Activated CD4-positive, alpha-beta T cell treated with anti-CD3 and anti-CD28 coated beads, Interleukin-10, Interleukin-2, amounts not matched to agents 100 ng/mL and 50 ng/mL, durations not matched to agents 16 hours and 8 hours (primary cell): ENCODE data around the gene DHX29.

ENCODE experiments used
- DNase-seq: peaks from one replicate; pipeline ENCODE4 v3.0.0-alpha.2; 2020

DHX29 gene

DNA sequence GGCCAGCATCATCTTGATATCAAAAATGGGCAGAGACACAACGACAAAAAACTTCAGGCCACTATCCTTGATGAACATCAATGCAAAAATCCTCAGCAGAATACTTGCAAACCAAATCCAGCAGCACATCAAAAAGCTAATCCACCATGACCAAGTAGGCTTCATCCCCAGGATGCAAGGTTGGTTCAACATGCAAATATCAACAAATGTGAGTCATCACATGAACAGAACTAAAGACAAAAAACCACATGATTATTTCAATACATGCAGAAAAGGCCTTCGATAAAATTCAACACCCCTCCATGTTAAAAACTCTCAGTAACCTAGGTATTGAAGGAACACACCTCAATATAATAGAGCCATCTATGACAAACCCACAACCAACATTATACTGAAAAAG is 8.8 kb upstream of the DHX29 start:
- DNase-seq = no peak

DNA sequence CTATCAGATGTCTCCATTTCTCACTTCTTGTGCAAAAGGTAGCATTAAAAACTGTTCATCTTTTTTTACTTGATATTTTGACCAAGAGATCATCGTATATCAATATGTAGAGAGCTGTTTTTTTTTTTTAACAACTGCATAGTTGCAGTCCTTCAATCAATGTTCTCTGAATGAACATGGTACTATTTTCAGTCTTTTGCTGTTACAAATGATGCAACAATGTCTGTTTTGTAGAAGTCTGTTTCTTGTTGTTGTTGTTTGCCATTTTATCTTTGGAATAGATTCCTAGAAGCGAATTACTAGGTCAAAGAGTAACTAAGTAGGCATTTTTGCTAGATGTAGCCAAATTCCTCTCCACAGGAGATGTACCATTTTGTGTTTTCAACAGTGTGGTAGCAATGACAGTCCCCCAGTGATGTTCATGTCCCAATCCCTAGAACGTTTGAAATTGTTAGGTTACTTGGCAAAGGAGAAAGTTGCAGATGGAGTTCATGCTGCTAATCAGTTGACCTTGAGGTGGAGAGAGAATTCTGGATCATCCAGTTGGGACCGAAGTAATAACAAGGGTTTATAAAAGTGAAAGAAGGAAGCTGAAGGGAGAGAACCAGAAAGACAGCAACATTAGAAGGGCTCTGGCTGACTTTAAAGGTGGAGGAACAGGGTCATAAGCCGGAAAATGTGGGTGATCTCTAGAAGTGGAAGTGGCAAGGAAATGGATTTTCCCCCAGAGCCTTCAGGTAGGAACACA is 6.5 kb upstream of the DHX29 start:
- DNase-seq = no peak

DNA sequence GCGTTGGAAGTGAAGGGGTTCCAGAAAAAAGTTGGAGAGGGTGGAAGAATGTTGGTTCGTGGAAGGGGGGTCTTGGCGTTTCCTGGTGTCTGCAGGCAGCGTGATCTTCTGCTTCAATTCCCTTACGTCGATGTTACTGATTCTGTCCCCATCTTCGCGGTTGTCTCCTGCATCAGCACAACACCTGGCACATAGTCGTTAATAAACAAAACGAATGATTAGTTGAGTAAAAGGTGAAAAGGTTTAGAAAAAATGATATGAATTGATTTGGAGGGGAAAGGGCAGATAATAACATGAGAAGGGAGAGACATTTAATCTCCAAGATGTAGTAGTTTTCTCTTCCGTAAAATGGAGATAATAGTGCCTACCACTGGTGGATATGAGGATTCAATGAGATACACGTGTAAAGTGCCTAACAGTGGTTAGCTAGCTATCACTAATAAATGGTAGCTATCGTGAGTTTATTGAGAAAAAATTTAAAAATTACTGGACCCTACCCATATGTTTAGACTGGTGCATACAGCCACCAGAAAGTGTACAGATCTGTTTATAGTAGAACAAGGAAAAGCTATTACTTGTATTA is 851 bp upstream of the DHX29 start:
- DNase-seq = peak; percentile 20

DNA sequence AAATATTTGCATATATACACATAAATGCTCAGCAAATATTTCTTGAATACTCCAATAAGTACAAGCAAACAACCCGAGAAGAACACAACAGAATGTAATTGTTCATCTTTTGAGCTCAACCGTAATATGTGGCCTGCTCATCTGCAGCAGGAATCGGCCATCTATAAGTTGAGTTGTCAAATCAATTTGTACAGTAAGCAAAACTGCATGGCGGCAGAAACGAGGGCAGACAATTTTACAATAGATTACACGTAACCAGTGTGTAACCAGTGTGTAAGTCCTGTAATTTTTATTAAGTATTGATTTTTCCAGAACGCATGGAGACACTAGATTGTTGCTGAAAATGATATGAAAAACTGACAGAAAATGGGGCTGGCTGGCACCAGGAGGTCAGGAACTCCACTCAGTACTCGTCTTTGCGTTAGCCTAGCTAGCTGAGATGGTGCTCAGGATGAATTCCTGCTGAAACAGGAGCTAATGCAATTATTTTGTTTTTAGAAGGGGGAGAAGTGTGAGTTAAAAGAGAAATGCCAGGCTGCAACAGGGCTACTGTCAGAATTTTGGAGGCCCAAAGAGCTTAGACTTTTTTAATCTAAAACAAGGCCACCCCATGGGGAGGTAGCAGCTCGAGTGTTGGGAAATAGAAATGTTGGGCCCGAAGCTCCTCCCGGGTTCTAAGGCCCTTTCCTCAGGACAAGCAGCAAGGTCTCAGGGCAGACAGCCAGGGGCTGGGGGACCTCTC is 682 bp downstream of the DHX29 start:
- DNase-seq = no peak

DNA sequence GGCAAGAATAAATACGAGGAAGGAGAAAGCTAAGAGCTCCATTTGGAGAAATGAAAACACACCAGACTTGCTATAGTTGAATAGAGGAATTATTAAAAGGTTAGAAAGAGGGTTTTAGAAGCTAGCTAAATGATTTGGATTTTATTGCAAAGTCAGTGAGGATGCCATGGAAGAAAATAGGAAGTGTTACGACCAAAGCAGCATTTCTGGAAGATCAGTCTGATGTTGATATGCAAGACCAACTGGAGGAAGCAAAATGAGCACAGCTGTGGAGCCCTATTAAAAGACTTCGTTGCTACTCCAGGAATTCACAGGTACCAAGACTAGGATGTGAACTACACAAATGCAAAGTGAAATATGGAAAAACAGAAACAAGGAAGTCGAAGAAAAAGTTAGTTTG is 2.1 kb downstream of the DHX29 start:
- DNase-seq = no peak

DNA sequence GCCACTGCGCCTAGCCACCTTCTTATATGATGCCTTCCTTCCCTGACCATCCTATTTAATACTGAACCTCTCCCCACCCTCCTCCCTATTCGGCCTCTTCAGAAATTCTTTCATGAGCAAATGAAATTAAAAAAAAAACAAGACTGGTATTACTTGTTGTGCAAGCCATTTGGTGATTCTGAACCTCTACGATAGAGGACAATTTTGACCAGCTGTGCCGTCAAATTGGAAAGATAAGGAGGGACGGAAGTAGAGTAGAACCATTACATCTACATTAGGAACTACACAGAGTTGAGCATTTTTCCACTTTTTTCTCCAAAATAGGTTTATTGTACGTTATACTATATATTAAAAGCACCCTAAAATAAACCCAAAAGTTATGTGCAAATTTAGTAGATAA is 2.9 kb downstream of the DHX29 start:
- DNase-seq = no peak

DNA sequence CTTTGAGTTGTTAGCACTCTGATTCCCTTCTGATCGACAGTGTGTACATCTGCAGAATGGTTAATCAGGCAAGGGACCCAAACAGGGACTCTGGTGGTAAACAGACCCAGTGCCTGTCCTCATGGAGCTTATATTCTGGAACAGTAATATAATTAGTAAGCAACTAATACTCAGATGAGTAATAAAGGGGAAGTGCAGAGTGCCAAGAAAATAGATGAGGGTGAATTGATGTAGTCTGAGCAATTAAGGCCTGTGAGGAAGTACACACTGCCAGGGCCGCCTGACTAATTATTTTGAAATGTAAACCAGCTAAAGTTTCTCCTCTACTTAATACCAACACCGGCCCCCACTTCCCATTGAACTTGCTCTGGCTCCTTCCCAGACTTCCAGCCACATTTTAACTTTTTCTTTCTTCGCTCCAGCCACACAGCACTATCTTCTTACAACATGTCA is 4.2 kb downstream of the DHX29 start:
- no peak for DNase-seq

DNA sequence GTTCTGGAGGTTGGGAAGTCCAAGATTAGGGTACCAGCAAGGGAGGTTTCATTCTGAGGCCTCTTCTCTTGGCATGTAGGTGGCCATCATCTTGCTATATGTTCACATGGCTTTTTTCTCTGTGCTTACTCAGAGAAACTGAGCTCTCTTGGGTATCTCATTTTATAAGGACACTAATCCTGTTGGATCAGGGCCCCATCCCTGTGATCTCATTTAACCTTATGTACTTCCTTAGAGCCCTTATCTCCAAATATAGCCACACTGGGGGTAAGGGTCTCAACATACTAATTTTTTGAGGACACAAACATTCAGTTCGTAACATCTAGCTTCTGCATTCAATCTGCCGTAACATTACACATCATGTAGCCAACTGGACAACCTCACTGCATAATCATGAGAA is 6.6 kb downstream of the DHX29 start:
- DNase-seq = no peak

DNA sequence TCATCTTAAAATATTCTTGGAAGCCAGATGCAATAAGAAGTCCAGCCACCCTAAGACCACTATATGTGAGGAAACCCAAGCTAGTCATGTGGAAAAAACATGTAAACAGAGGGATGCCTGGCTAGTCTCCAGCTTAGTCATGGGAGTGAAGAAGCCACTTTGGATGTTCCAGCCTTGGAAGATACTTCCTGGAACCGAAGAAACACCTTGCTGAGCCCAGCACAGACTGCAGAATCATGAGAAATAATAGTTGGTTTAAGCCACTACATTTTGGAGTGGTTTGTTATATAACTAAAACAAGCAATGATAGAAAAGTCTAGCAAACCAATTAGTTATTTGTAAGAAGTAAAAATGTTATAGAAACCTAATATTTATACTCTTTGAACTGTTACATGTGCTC is 12.6 kb downstream of the DHX29 start:
- no peak for DNase-seq

DNA sequence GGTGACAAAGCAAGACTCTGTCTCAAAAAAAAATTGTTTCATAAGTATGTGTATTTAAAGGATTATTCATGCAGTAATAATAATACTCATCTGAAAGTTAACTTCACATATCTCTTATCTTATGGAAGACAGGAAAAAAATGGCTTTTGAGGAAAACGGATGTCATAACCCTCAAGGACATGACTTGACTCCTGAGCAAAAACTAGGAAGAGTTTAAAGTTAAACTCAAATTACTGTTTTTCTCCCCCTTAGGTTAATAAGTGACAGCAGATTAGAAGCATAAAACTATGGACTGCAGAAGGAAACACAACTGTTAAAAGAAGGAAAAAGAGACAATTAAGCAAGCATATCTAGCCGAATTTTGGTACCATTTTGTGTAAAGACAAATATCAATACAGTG is 16.5 kb downstream of the DHX29 start:
- DNase-seq = no peak

DNA sequence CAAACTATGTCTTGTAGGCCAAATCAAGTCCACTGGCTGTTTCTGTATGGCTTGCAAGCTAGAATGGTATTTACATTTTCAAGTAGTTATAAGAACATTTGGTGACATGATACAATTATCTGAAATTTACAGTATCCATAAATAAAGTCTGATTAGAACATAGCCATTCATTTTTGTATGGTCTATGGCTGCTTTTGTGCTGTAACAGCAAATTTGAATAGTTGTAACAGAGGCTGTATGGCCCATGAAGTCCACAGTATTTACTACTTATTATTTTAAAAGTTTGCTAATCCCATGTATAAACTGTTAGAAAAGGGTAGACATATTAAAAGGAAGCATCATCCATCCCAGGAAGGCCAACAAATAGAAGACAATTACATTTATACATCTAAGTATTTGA is 17.7 kb downstream of the DHX29 start:
- DNase-seq = no peak

DNA sequence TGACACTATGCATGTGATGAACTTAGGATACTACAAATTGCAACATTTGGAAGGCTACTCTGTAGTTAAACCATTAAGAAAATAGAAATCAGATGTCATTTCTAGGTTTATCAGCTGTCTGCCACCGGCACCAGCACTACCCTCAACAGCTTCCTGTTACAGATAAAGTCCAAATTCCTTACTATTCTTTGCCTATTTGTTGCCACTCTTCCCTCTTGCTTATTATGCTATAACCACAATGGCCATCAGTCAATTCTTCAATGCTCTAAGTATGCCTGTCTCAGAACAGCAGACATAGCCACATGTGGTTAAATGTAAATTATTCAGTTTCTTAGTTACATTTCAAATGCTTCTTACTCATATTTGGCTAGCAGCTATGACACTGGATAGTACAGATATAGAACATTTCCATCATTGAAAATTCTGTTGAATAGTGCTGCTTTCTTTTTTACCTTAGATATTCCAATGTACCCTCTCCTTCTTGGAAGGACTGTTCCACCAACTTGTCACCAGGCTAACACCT is 21.0 kb downstream of the DHX29 start:
- no peak for DNase-seq

DNA sequence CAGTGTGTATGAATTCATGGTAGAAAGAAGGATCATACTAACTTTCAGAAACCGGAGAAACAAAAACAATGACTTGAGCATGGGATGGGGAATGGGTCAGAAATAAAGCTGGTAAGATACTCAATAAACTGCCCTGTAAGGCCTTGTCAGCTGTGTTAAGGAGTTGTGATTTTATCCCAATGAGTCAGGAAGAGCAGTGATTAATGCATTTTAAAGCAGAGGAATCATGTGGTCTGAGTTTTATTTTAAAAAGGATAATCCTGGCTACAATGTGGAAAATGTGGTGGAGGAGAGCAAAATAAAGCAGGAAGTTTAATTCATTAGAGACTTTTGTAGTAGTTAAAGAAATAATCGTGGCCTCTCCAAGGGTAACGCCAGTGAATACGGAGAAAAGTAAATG is 28.7 kb downstream of the DHX29 start:
- no peak for DNase-seq

DNA sequence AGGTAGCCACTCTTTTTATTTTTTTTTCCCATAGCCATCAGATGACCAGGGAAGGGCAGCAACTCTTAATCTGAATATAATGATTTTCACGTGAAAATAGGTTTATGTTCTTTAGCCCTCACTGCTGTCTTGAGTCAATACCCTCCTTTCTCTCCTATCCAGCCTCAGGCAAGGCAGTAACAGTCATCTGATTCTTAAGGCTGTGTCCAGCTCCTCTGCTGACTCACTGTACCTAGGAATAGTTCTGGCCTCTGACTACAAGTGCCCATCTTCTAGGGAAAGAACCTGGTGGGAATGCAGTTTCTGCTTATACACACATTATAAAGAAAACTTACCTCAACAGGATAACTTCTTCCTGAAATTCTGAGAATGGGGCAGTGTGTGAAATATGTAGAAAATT is 30.7 kb downstream of the DHX29 start:
- DNase-seq = no peak

DNA sequence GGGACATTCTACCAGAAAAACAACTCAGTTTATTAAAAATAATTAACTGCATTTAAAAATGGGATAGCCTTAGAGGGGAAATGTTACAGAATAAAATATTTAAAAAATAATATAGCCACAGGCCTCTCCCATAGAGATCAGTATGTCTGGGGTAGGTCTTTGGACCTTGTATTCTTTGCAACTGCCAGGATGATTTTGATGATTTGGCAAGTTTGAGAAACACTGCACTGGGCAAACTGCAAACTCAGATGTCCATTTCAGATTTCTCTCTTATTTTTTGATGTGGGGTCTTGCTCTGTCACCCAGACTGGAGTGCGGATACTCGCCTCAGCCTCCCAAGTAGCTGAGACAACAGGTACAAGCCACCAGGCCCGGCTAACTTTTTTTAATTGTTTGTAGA is 49.2 kb downstream of the DHX29 start:
- no peak for DNase-seq

DNA sequence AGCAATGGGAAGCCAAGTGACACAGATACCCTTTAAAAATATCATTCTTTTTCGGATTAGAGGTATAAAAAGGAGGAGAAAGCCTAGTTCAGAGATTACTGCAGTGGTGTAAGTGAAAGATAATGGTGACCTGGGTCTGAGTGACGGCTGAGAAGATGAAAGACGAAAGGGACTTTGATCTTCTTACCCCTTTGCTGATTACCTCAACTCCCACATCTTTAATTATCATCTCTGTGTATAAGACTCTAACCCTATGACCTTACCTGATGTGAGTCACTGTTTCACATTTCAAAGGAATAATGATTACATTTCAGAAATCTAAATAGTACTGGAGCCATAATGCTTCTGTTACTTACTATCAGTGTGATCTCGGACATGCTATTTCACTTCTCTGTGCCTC is 52.7 kb downstream of the DHX29 start:
- DNase-seq = no peak

DNA sequence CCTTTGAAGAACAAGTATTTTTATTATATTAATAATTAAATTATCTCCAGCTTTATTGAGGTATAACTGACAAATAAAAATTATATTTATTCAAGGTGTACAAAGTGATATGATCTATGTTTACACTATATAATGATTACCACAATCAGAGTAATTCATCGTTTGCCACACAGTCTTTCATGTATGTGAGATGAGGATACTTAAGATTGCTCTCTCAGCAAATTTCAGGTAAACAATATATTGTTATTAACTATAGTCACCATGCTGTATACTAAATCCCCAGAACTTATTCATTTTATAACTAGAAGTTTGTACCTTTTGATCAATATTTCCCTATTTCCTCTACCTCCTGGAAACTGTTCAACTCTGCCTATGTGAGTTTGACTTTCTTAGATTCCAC is 57.4 kb downstream of the DHX29 start:
- DNase-seq = no peak

DNA sequence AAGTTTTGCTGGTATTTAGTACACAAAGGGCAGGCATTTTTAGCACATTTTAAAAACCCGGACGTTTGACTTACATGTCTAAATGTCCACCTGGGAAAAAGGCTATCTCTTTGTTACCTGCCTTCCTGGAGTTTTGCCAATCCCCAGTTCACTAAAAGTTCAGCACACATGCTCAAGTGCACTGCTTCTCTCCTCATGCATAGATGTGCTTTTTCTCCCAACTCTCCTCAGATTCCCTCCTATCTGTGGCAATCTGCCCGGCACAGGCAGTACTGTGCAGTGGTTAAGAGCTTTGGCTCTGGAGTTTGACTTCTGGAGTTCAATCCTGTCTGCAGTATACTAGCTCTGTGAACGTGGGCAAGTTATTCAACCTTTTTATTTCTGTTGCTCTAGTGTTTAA is 65.7 kb downstream of the DHX29 start:
- DNase-seq = no peak

DNA sequence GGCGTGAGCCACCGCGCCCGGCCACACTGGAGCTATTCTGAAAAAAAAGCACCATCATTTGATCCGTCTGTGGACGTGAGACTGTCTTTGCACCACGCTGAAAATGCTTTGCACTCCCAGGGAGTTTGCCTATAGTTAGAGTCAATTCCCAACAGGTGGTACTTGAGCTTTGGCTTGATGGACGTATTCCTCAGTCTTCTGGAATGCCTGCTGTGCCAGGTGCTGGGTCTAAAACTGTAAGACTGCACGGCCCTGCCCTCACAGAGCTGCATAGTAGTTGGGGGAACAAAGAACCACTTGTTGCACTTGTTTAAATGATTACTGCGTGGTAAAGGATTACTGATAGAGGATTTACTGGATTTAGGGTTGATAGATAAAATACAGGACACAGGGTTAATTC is 70.7 kb downstream of the DHX29 start:
- no peak for DNase-seq

DNA sequence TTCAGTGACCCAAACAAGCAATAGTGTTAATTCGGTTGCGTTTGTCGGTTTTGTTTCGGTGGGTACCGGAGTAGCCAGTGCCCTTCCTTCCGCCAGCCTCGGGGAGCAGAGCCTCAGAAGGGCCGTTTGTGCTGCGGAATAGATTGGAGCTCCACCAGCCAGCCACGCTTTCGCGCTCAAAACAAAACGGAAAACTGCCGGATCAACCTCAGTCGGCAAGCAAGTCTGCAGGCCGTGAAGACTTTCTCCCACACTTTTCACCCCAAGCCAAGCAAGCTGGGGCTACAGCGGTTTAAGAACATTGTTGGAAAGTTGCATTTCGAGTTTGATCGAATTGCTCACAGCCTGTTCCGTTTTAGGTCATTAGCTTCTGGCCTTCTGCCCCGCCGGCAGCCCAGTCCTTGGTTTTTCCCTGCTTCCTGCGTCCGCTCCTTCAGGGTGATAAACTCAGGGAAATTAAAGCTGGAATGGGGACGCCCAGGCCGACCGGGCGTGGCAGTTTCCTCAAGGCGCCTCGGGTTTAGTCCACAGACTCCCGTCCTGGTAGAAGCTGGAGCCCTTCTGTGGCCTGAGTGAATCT is 73.3 kb downstream of the DHX29 start:
- DNase-seq = no peak

DNA sequence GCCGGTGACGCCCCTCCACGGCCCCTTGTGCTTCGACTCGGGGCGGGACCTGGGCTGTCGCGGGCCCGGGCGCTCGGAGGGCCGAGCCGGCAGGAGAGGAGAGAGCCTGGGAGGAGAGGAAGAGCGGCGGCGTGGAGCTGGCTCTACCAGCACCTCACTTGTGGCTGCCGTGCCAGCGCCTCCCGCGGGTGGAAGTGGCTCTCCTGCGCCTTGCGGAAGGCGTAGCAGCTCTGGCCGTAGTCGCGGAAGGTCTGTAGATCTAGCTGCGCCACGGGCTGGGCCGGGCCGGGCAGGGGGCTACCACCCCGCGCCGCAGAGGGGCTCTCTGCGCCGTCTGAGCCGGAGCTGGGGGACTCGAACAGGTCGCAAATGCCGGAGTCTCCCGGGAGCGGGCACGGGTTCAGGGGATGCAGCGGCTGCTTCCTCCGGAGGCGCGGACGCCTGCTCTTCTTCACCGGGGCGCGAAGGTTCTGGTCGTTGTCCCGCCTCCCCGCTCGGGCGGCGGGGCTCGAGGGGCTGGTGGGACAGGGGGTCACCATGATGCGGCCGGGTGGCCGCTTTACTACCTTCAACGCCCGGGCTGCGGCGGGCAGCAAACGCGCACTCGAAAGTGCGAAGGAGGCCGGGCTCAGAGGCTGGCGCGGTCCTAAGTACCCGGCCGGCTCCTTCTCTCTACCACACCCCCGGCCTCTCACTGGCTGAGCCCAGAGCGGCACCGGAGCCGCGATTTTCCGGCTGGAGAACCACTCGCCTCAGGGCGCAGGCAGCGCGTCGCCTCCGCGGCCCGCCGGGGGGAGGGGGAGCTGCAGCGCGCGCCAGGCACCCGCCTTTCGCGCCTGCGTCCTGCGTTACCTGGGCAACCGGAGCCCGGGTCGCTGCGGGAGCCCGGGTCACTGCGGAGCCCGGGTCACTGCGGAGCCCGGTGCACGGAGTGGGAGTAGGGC is 74.2 kb downstream of the DHX29 start, which contains the start of gene CCNO:
Gene CCNO (minus strand): TSS at position 624 of the 944 bp plus-strand sequence. CDS start 85 bp downstream, at position 539.
- peak; percentile 79 for DNase-seq

DNA sequence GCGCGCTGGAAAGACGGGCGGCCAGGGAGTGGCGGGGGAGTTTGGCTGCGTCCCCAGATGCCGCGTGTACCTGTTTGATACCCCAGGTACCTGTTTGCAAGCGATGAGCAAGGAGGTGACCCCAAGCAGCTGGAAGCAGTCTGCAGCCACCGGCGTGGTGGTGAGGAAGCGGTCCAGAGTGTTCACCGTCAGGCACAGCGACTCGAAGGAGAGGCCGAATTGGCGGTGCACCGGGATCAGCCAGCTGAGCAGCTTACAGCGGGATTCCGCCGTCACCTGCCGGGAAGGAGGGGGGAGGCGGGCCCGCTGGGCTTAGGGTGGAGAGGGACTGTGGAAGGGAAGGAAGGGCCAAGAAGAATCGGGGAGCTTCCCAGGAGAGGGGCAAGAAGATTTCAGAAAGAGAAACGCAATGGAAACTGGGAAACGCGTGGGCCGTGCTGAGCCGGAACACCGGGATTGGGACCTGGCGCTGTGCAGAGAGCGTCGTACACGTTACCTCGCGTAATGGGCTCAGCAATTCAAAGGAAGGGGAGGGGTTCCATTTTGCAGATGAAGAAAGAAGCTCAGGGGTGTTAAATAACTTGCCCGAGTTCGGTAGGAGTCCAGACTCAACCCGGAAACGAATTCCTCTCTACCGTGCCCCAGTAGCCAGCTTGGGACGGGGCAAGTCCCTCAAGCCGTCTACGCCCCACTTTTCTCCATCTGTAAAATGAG is 75.1 kb downstream of the DHX29 start:
- no peak for DNase-seq
